ENCODE measurements around the gene CDA. TPM values are rescaled to one million over a fixed set of nuclear protein-coding genes. Genes with fewer than 3 reads are reported as not detected.

The CDA gene
- total RNA-seq, 1 experiment from 2014 or later: 0.62 TPM

DNA sequence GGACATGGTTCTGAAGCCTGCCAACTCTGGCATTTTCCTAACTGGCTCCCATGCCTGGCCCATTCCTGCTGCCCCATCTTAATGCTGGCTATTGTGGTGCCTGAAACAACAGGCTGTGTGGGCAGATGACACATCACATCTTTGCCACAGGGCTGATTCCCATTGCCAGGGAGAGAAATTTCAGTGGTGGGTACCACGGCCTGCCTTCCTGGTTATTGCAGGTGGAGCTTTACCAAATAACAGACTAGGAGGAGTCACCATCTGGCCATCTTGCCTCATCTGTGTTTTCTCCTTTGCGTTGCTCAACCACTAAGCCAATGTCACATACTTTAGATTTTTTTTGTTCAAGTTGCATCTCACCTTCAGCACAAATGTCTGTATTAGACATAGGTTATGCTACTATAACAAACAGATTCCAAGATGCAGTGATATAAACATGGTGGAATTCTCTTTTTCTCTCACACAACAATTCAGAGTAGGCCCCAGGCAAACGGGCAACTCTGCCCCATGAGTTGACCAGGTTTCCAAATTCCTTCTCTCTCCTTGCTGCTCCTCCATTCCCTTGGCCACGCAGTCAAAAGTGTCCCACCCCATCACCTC is 14.1 kb downstream of the CDA start:
- ChIA-PET CTCF (no interaction called here), POLR2A (no interaction called here)
- no peaks in the 10 kb centered on the region for H3K36me3 ChIP-seq (ENCODE audit: control insufficient read depth, insufficient read depth, low read length)
- no TSS peak for BruUV-seq (replicated peaks)
- intact Hi-C loops (cut with micrococcal nuclease; ENCODE audit: unreplicated experiment) (no loop called here), in situ Hi-C loops (cut with HindIII; ENCODE audit: low pct_unique_long_range_greater_than_20kb, low sequenced_read_pairs) (no loop called here)
- TF ChIP-seq, protein P1, sequence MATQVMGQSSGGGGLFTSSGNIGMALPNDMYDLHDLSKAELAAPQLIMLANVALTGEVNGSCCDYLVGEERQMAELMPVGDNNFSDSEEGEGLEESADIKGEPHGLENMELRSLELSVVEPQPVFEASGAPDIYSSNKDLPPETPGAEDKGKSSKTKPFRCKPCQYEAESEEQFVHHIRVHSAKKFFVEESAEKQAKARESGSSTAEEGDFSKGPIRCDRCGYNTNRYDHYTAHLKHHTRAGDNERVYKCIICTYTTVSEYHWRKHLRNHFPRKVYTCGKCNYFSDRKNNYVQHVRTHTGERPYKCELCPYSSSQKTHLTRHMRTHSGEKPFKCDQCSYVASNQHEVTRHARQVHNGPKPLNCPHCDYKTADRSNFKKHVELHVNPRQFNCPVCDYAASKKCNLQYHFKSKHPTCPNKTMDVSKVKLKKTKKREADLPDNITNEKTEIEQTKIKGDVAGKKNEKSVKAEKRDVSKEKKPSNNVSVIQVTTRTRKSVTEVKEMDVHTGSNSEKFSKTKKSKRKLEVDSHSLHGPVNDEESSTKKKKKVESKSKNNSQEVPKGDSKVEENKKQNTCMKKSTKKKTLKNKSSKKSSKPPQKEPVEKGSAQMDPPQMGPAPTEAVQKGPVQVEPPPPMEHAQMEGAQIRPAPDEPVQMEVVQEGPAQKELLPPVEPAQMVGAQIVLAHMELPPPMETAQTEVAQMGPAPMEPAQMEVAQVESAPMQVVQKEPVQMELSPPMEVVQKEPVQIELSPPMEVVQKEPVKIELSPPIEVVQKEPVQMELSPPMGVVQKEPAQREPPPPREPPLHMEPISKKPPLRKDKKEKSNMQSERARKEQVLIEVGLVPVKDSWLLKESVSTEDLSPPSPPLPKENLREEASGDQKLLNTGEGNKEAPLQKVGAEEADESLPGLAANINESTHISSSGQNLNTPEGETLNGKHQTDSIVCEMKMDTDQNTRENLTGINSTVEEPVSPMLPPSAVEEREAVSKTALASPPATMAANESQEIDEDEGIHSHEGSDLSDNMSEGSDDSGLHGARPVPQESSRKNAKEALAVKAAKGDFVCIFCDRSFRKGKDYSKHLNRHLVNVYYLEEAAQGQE (IDR thresholded peaks at IDR 0.05; ENCODE audit: insufficient read depth in 1 of 2, low read depth in 2 of 2, low read length in 1 of 2): no peak
- no peak for TF ChIP-seq TCF7L2 (IDR thresholded peaks at IDR 0.05; ENCODE audit: low read depth, low read length)
- TF ChIP-seq POLR2AphosphoS5 (IDR thresholded peaks at IDR 0.05; ENCODE audit: low read depth, low read length): no peak
- no peak for TF ChIP-seq SIN3A (IDR thresholded peaks at IDR 0.05; ENCODE audit: borderline replicate concordance, insufficient read depth, low read depth, low read length)
- TF ChIP-seq, protein P2, sequence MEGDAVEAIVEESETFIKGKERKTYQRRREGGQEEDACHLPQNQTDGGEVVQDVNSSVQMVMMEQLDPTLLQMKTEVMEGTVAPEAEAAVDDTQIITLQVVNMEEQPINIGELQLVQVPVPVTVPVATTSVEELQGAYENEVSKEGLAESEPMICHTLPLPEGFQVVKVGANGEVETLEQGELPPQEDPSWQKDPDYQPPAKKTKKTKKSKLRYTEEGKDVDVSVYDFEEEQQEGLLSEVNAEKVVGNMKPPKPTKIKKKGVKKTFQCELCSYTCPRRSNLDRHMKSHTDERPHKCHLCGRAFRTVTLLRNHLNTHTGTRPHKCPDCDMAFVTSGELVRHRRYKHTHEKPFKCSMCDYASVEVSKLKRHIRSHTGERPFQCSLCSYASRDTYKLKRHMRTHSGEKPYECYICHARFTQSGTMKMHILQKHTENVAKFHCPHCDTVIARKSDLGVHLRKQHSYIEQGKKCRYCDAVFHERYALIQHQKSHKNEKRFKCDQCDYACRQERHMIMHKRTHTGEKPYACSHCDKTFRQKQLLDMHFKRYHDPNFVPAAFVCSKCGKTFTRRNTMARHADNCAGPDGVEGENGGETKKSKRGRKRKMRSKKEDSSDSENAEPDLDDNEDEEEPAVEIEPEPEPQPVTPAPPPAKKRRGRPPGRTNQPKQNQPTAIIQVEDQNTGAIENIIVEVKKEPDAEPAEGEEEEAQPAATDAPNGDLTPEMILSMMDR (IDR thresholded peaks at IDR 0.05): no peak
- no peaks in the 10 kb centered on the region for H3K9me3 ChIP-seq (ENCODE audit: control insufficient read depth, insufficient read depth, low read depth, low read length)
- no peak overlapping the region for H3K4me3 ChIP-seq (ENCODE audit: low read depth in 2 of 2, low read length in 2 of 2)
- no peaks in the 10 kb centered on the region for H3K27me3 ChIP-seq (ENCODE audit: control insufficient read depth, insufficient read depth, low read length)
- ATAC-seq: no peak
- no peaks in the 10 kb centered on the region; the same call in 1 of the 2 replicates for H3K4me1 ChIP-seq (ENCODE audit: control insufficient read depth, insufficient read depth, low read length)
- no peak overlapping the region for H3K27ac ChIP-seq (ENCODE audit: low read length)
- no peak for DNase-seq (ENCODE audit: low read depth, low spot score)

- CTCF ChIA-PET: no interaction called here
- H3K4me3 ChIP-seq (ENCODE audit: low read depth in 2 of 2, low read length in 2 of 2): no peak overlapping the region
- no peaks in the 10 kb centered on the region for H3K27me3 ChIP-seq (ENCODE audit: control insufficient read depth, insufficient read depth, low read length)
- in situ Hi-C loops (cut with HindIII; ENCODE audit: low pct_unique_long_range_greater_than_20kb, low sequenced_read_pairs): no loop called here
- BruUV-seq (replicated peaks): no TSS peak
- intact Hi-C loops (cut with micrococcal nuclease; ENCODE audit: unreplicated experiment): no loop called here
- no peaks in the 10 kb centered on the region for H3K9me3 ChIP-seq (ENCODE audit: control insufficient read depth, insufficient read depth, low read depth, low read length)
- peak; percentile 37; the same call in 1 of the 2 replicates for ATAC-seq
- H3K36me3 ChIP-seq (ENCODE audit: control insufficient read depth, insufficient read depth, low read length): no peaks in the 10 kb centered on the region
- no peak overlapping the region for H3K27ac ChIP-seq (ENCODE audit: low read length)
- TF ChIP-seq, protein P2 (IDR thresholded peaks at IDR 0.05): no peak
- TF ChIP-seq SIN3A (IDR thresholded peaks at IDR 0.05; ENCODE audit: borderline replicate concordance, insufficient read depth, low read depth, low read length) (no peak), TCF7L2 (IDR thresholded peaks at IDR 0.05; ENCODE audit: low read depth, low read length) (no peak), POLR2AphosphoS5 (IDR thresholded peaks at IDR 0.05; ENCODE audit: low read depth, low read length) (no peak)
- TF ChIP-seq, protein P1 (IDR thresholded peaks at IDR 0.05; ENCODE audit: insufficient read depth in 1 of 2, low read depth in 2 of 2, low read length in 1 of 2): no peak
- DNase-seq (ENCODE audit: low read depth, low spot score): no peak
- no peaks in the 10 kb centered on the region; the same call in 1 of the 2 replicates for H3K4me1 ChIP-seq (ENCODE audit: control insufficient read depth, insufficient read depth, low read length)
- POLR2A ChIA-PET: no interaction called here
These were observed 14.9 kb downstream of the CDA start for GRCh38 chr1:20603504-20604464.

Measured in Panc1 (cell line).